Suprapubic skin (tissue), 4 donors: ENCODE data around the gene ATOH7. TPM values are rescaled to one million over a fixed set of nuclear protein-coding genes. Genes with fewer than 3 reads are reported as not detected.
A peak's percentile ranks its signal among the peaks of the same experiment; 100 is the strongest.
"Not testable (repeated sequence)": the region's sequence is repeated elsewhere in the genome, so short reads cannot be mapped to it uniquely, and the experiment has no call there.

Experiments used
- DNase-seq, 2 donors: peaks; one replicate each; pipeline ENCODE4 v3.0.0-alpha.2; 2019; ENCODE audit warnings: low spot score in 2 of 2
- H3K27ac ChIP-seq: fragments of 200-600 bp; sonication (generic); one replicate; pipeline ENCODE4 v1.5.1; 2019
- H3K27me3 ChIP-seq: fragments of 200-600 bp; sonication (generic); one replicate; pipeline ENCODE4 v1.5.1; 2019
- H3K36me3 ChIP-seq: fragments of 200-600 bp; sonication (generic); one replicate; pipeline ENCODE4 v1.5.1; 2019
- H3K4me1 ChIP-seq: fragments of 200-600 bp; sonication (generic); one replicate; pipeline ENCODE4 v1.5.1; 2019
- H3K4me3 ChIP-seq: fragments of 200-600 bp; sonication (generic); one replicate; pipeline ENCODE4 v1.5.1; 2019; ENCODE audit warnings: mild to moderate bottlenecking
- H3K9me3 ChIP-seq: fragments of 200-600 bp; sonication (generic); one replicate; pipeline ENCODE4 v1.5.1; 2019
- CTCF ChIP-seq, 2 donors: fragments of 200-600 bp in 1 of 2; fragments of 450-650 bp in 1 of 2; sonication (generic) in 1 of 2; IDR thresholded peaks; one replicate each; pipeline ENCODE4 v1.5.1; 2016 to 2019; ENCODE audit warnings: antibody characterized with exemption in 2 of 2, mild to moderate bottlenecking in 1 of 2, moderate library complexity in 1 of 2
- EP300 ChIP-seq: sonication (generic); formaldehyde crosslinking; IDR thresholded peaks from one replicate; pipeline ENCODE4 v1.6.1; 2017; ENCODE audit warnings: antibody characterized with exemption
- POLR2A ChIP-seq, 2 donors: fragments of 450-650 bp; IDR thresholded peaks; one replicate each; pipeline ENCODE4 v1.6.1; 2017; ENCODE audit warnings: antibody characterized with exemption in 2 of 2, mild to moderate bottlenecking in 2 of 2, moderate library complexity in 2 of 2
- POLR2AphosphoS5 ChIP-seq, 3 donors: sonication (generic); formaldehyde crosslinking; IDR thresholded peaks; one replicate each; pipeline ENCODE4 v1.6.1; 2017; ENCODE audit warnings: antibody characterized with exemption in 3 of 3
- WGBS: methylation state at CpG from one replicate; pipeline ENCODE4 v1.1.5; 2018; 5-methylcytosine and 5-hydroxymethylcytosine counted together
- total RNA-seq, 4 donors: library from RNA; depleted of rRNA; stranded (reverse); fragments of >200 nt; gene quantifications; one replicate each; pipeline ENCODE4 v1.1.0, GENCODE V29; 2016

Gene ATOH7
- not detected for total RNA-seq

GRCh38 chr10:68231817-68232251 lies at the start of gene ATOH7:
Gene ATOH7, minus strand, starts transcription at chr10:68232113. Its CDS starts 436 bp downstream, at chr10:68231677.
- Histone ChIP-seq H3K36me3 (no peaks in the 10 kb centered on the region), H3K4me1 (peaks cover 8% of the 10 kb centered on the region), H3K27ac (peak within 1 kb of the TSS; percentile 30), H3K9me3 (no peaks in the 10 kb centered on the region), H3K27me3 (no peaks in the 10 kb centered on the region), H3K4me3 (peak within 1 kb of the TSS; percentile 73)
- TF ChIP-seq EP300 (no peak), CTCF (IDR thresholded peaks at IDR 0.05) (no peak), POLR2A (IDR thresholded peaks at IDR 0.05) (no peak), POLR2AphosphoS5 (IDR thresholded peaks at IDR 0.05) (no peak)
- DNase-seq = no peak
- whole genome bisulfite sequencing = 45% methylated on average over 13 of the region's 13 CpGs

- TF ChIP-seq CTCF (IDR thresholded peaks at IDR 0.05) = no peak
- Histone ChIP-seq H3K36me3 (no peaks in the 10 kb centered on the region), H3K9me3 (no peaks in the 10 kb centered on the region), H3K27me3 (no peaks in the 10 kb centered on the region), H3K4me1 (no peaks in the 10 kb centered on the region), H3K27ac (no peak overlapping the region), H3K4me3 (no peak overlapping the region)
- 93% methylated on average over 4 of the region's 4 CpGs for WGBS
- no peak for DNase-seq
These were observed 48.8 kb upstream of the ATOH7 start for GRCh38 chr10:68280758-68281157.

GRCh38 chr10:68278906-68279753 lies 47.2 kb upstream of the ATOH7 start:
- WGBS = 96% methylated on average over 66 of the region's 70 CpGs
- H3K4me3 ChIP-seq, DNase-seq, H3K27me3 ChIP-seq, H3K9me3 ChIP-seq, H3K36me3 ChIP-seq, H3K4me1 ChIP-seq, H3K27ac ChIP-seq: not testable (repeated sequence)

GRCh38 chr10:68277814-68278213 lies 45.9 kb upstream of the ATOH7 start:
- not testable (repeated sequence) for DNase-seq, H3K9me3 ChIP-seq, H3K36me3 ChIP-seq, H3K4me1 ChIP-seq, H3K4me3 ChIP-seq, H3K27ac ChIP-seq, H3K27me3 ChIP-seq
- WGBS = 100% methylated on average over 2 of the region's 2 CpGs

GRCh38 chr10:68276224-68276623 lies 44.3 kb upstream of the ATOH7 start:
- H3K4me1 ChIP-seq = no peaks in the 10 kb centered on the region
- H3K9me3 ChIP-seq = no peaks in the 10 kb centered on the region
- DNase-seq = no peak
- TF ChIP-seq CTCF (IDR thresholded peaks at IDR 0.05) = no peak
- TF ChIP-seq EP300 = no peak
- no peak for TF ChIP-seq POLR2AphosphoS5 (IDR thresholded peaks at IDR 0.05)
- no peak for TF ChIP-seq POLR2A (IDR thresholded peaks at IDR 0.05)
- H3K27ac ChIP-seq = no peak overlapping the region
- no peaks in the 10 kb centered on the region for H3K36me3 ChIP-seq
- no peaks in the 10 kb centered on the region for H3K27me3 ChIP-seq
- no peak overlapping the region for H3K4me3 ChIP-seq

- TF ChIP-seq CTCF (IDR thresholded peaks at IDR 0.05) (no peak), POLR2AphosphoS5 (IDR thresholded peaks at IDR 0.05) (no peak), EP300 (no peak), POLR2A (IDR thresholded peaks at IDR 0.05) (no peak)
- DNase-seq = no peak
- Histone ChIP-seq H3K27ac (no peak overlapping the region), H3K27me3 (no peaks in the 10 kb centered on the region), H3K4me3 (no peak overlapping the region), H3K36me3 (no peaks in the 10 kb centered on the region), H3K9me3 (no peaks in the 10 kb centered on the region), H3K4me1 (no peaks in the 10 kb centered on the region)
- 100% methylated on average over 2 of the region's 2 CpGs for WGBS
These were observed 43.8 kb upstream of the ATOH7 start for GRCh38 chr10:68275600-68276126.
